Hepatocyte (in vitro differentiated cells): ENCODE results near the gene RB1.

Experiments
- CTCF ChIP-seq: fragments of 200-600 bp; sonication (generic); IDR thresholded peaks from 2 replicates; pipeline ENCODE4 v1.5.1; 2016; ENCODE audit warnings: antibody characterized with exemption, mild to moderate bottlenecking; ENCODE audit not compliant: poor library complexity
- EZH2 ChIP-seq: fragments of 200-600 bp; sonication (generic); IDR thresholded peaks from 2 replicates; pipeline ENCODE4 v1.6.1; 2016; ENCODE audit warnings: antibody characterized with exemption, mild to moderate bottlenecking, borderline replicate concordance

- TF ChIP-seq EZH2 = no peak
- TF ChIP-seq CTCF = no peak
These were observed 188.0 kb downstream of the RB1 start for GRCh38 chr13:48491423-48492095.
